ENCODE measurements around the gene WNT3A.
A peak's percentile ranks its signal among the peaks of the same experiment; 100 is the strongest.

Gene WNT3A

GRCh38 chr1:228101994-228102790, 95.4 kb downstream of the WNT3A start:
- Histone ChIP-seq H3K27me3 (replicated peaks) (no peaks in the 10 kb centered on the region), H3K27ac (peak overlapping the region; percentile 39), H3K4me3 (ENCODE audit: low read depth, low read length) (peak overlapping the region; percentile 87), H3K36me3 (replicated peaks) (peaks cover 44% of the 10 kb centered on the region)
- in situ Hi-C loops (cut with HindIII; ENCODE audit: low pct_ligation_motif_present, low sequenced_read_pairs) = no loop called here
- DNase-seq = no peak
- peak; percentile 54 for TF ChIP-seq CTCF (IDR thresholded peaks at IDR 0.05; ENCODE audit: low read depth, low read length, missing control alignments)

GRCh38 chr1:228102791-228103620, 96.2 kb downstream of the WNT3A start, which contains the start of gene C1orf35:
TSS of gene C1orf35 (minus strand) at chr1:228103325. CDS start at chr1:228103227, 98 bp downstream.
- DNase-seq = peak; percentile 87
- Histone ChIP-seq H3K36me3 (replicated peaks) (peaks cover 35% of the 10 kb centered on the region), H3K27ac (peak within 1 kb of the TSS; percentile 45), H3K27me3 (replicated peaks) (no peaks in the 10 kb centered on the region), H3K4me3 (ENCODE audit: low read depth, low read length) (peak within 1 kb of the TSS; percentile 87)
- in situ Hi-C loops (cut with HindIII; ENCODE audit: low pct_ligation_motif_present, low sequenced_read_pairs) = no loop called here
- TF ChIP-seq CTCF (IDR thresholded peaks at IDR 0.05; ENCODE audit: low read depth, low read length, missing control alignments) = no peak

GRCh38 chr1:228104526-228105269, 97.9 kb downstream of the WNT3A start:
- H3K27me3 ChIP-seq (replicated peaks) = no peaks in the 10 kb centered on the region
- H3K4me3 ChIP-seq (ENCODE audit: low read depth, low read length) = no peak overlapping the region
- H3K36me3 ChIP-seq (replicated peaks) = peaks cover 18% of the 10 kb centered on the region
- DNase-seq = no peak
- no peak for TF ChIP-seq CTCF (IDR thresholded peaks at IDR 0.05; ENCODE audit: low read depth, low read length, missing control alignments)
- H3K27ac ChIP-seq = no peak overlapping the region
- in situ Hi-C loops (cut with HindIII; ENCODE audit: low pct_ligation_motif_present, low sequenced_read_pairs) = no loop called here

GRCh38 chr1:228105270-228105995, 98.6 kb downstream of the WNT3A start:
- no peak overlapping the region for H3K4me3 ChIP-seq (ENCODE audit: low read depth, low read length)
- no peak for TF ChIP-seq CTCF (IDR thresholded peaks at IDR 0.05; ENCODE audit: low read depth, low read length, missing control alignments)
- H3K36me3 ChIP-seq (replicated peaks) = peaks cover 11% of the 10 kb centered on the region
- no peak overlapping the region for H3K27ac ChIP-seq
- in situ Hi-C loops (cut with HindIII; ENCODE audit: low pct_ligation_motif_present, low sequenced_read_pairs) = no loop called here
- no peaks in the 10 kb centered on the region for H3K27me3 ChIP-seq (replicated peaks)
- no peak for DNase-seq

All from brain microvascular endothelial cell (primary cell).